Lung (tissue), 12 donors: Measurements from ENCODE around the gene AP1S2. TPM values are rescaled to one million over a fixed set of nuclear protein-coding genes. Genes with fewer than 3 reads are reported as not detected.

Experiments used
- ATAC-seq: fragments of 200-7000 bp; cut with Tn5 transposase; one replicate; pipeline ENCODE4 v1.9.1; 2020; ENCODE audit warnings: moderate number of reproducible peaks; ENCODE audit not compliant: insufficient read depth, low FRiP score
- DNase-seq, 3 donors: peaks; one replicate each; pipeline ENCODE4 v3.0.0-alpha.2; 2013 to 2017
- H3K27ac ChIP-seq, 2 donors: one replicate each; pipeline ENCODE4 v1.5.1; 2013; ENCODE audit warnings: mild to moderate bottlenecking in 2 of 2, moderate library complexity in 2 of 2, control low read depth in 1 of 2, inconsistent platforms in 1 of 2, low read depth in 1 of 2, low read length in 1 of 2
- H3K27me3 ChIP-seq, 3 donors: one replicate each; pipeline ENCODE4 v1.5.1; 2013; ENCODE audit warnings: low read length in 2 of 3; ENCODE audit not compliant: control insufficient read depth in 3 of 3, insufficient read depth in 3 of 3
- H3K36me3 ChIP-seq, 4 donors: one replicate each; pipeline ENCODE4 v1.5.1; 2013; ENCODE audit warnings: low read length in 4 of 4, mild to moderate bottlenecking in 1 of 4, moderate library complexity in 1 of 4; ENCODE audit not compliant: control insufficient read depth in 4 of 4, insufficient read depth in 4 of 4
- H3K4me1 ChIP-seq, 5 donors: one replicate each; pipeline ENCODE4 v1.5.1; 2013; ENCODE audit warnings: low read length in 5 of 5, mild to moderate bottlenecking in 2 of 5, moderate library complexity in 1 of 5; ENCODE audit not compliant: control insufficient read depth in 5 of 5, insufficient read depth in 5 of 5
- H3K4me3 ChIP-seq: one replicate; pipeline ENCODE4 v1.5.1; 2013; ENCODE audit warnings: mild to moderate bottlenecking, control low read depth, moderate library complexity
- H3K9ac ChIP-seq, 2 donors: one replicate each; pipeline ENCODE4 v1.5.1; 2013; ENCODE audit warnings: low read length in 2 of 2, control low read depth in 1 of 2; ENCODE audit not compliant: insufficient read depth in 1 of 2
- H3K9me3 ChIP-seq, 4 donors: one replicate each; pipeline ENCODE4 v1.5.1; 2013; ENCODE audit warnings: low read length in 3 of 4, mild to moderate bottlenecking in 1 of 4, moderate library complexity in 1 of 4; ENCODE audit not compliant: control insufficient read depth in 4 of 4, insufficient read depth in 3 of 4
- CTCF ChIP-seq: IDR thresholded peaks from 2 replicates; pipeline ENCODE4 v1.5.1; 2012; ENCODE audit warnings: mild to moderate bottlenecking; ENCODE audit errors: control extremely low read depth, extremely low read depth
- WGBS, 2 donors: extraction: QIAGEN DNeasy Blood & Tissue Kit; methylation state at CpG; one replicate each; pipeline ENCODE4 v1.1.7; 2013; 5-methylcytosine and 5-hydroxymethylcytosine counted together
- polyA plus RNA-seq, 2 donors: library from polyadenylated mRNA; stranded (reverse); fragments of 200-250 nt; gene quantifications; one replicate each; pipeline ENCODE4 v1.2.1, GENCODE V29; 2013
- total RNA-seq, 2 donors: library from RNA; depleted of rRNA in 1 of 2; stranded (reverse); fragments of >200 nt in 1 of 2; gene quantifications; one replicate each; pipeline ENCODE4 v1.2.1, GENCODE V29; 2014 to 2021
- donor health status: control.
- donor health status: control.
- donor health status: Bipolar disorder and iron deficiency.
- donor health status: healthy.
- donor health status: DM: yes; HTN: yes; CAD: no.

AP1S2 gene
- total and polyA plus RNA-seq, 4 donors: 13.5 to 68.9 (median 25.5) TPM

GRCh38 chrX:15822922-15823321 lies 31.7 kb downstream of the AP1S2 start:
- no peak for TF ChIP-seq CTCF
- DNase-seq (no peak), ATAC-seq (no peak)
- Histone ChIP-seq H3K4me3 (no peak overlapping the region), H3K9me3 (no peaks in the 10 kb centered on the region), H3K27ac (no peak overlapping the region), H3K27me3 (peaks cover 0 to 32% (median 8%) of the 10 kb centered on the region in 3 donors), H3K36me3 (peaks cover 0 to 24% (median 13%) of the 10 kb centered on the region in 4 donors), H3K4me1 (peaks cover 0 to 14% (median 0%) of the 10 kb centered on the region in 5 donors), H3K9ac (no peak overlapping the region)
- 96 to 98% methylated on average over 23 of the region's 23 CpGs for WGBS, 2 donors

- peaks cover 0 to 17% (median 0%) of the 10 kb centered on the region in 5 donors for H3K4me1 ChIP-seq
- no peaks in the 10 kb centered on the region for H3K9me3 ChIP-seq
- peaks cover 0 to 32% (median 18%) of the 10 kb centered on the region in 4 donors for H3K36me3 ChIP-seq
- WGBS, 2 donors: 79 to 83% methylated on average over 14 of the region's 14 CpGs
- no peak overlapping the region for H3K4me3 ChIP-seq
- no peak for DNase-seq
- no peak overlapping the region for H3K9ac ChIP-seq
- ATAC-seq: no peak
- peaks cover 0 to 20% (median 6%) of the 10 kb centered on the region in 3 donors for H3K27me3 ChIP-seq
- TF ChIP-seq CTCF: no peak
- no peak overlapping the region for H3K27ac ChIP-seq
Measured at GRCh38 chrX:15820106-15821073, 34.2 kb downstream of the AP1S2 start.

- Histone ChIP-seq H3K4me1 (peaks cover 0 to 48% (median 0%) of the 10 kb centered on the region in 5 donors), H3K4me3 (no peak overlapping the region), H3K36me3 (peaks cover 0 to 28% (median 14%) of the 10 kb centered on the region in 4 donors), H3K27me3 (peaks cover 0 to 17% (median 0%) of the 10 kb centered on the region in 3 donors), H3K27ac (peak overlapping the region in 1 of 2 donors; percentile 53), H3K9me3 (no peaks in the 10 kb centered on the region), H3K9ac (no peak overlapping the region)
- DNase-seq: peak in 2 of 3 donors; percentile 47 to 52
- 15 to 49% methylated on average over 4 of the region's 4 CpGs for WGBS, 2 donors
- ATAC-seq: no peak
- TF ChIP-seq CTCF: no peak
Measured at GRCh38 chrX:15816886-15817285, 37.7 kb downstream of the AP1S2 start.
